Measurements from ENCODE around the gene CRIP3. TPM values are rescaled to one million over a fixed set of nuclear protein-coding genes. Genes with fewer than 3 reads are reported as not detected.

Gene CRIP3
- total and polyA plus RNA-seq, 10 donors, result 6.4 to 36.5 (median 8.6) TPM

DNA sequence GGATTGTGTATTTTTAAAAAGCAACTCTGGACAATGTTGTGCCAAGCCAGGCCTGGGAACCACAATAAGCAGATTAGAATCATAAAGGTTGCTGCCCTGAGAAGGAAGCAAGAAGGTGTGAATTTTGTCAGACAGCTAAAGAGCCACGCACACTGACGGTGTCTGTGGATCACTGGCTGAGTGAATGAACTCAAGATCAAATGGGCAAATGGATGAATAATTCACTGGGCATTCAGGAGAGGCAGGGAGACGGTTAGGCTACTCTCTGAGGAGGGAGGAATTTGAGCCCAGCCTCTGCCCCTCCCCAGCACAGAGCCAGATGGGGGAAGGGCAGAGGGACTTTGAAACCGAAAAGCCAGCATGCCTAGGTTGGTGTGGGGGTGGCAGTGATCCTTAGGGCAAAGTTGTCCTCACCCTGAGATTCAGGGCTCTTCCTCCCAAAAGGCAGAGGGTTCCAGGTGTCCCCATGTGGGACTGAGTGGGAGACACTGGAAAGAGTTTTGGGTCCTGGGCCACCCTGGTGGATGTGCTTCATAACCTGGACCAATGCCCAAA, 30.0 kb downstream of the CRIP3 start:
- H3K27me3 ChIP-seq (replicated peaks in 1 of 7), result peaks cover 0 to 70% (median 26%) of the 10 kb centered on the region in 7 donors

GRCh38 chr6:43277643-43278523, 30.7 kb downstream of the CRIP3 start:
- Histone ChIP-seq H3K9me3 (no peaks in the 10 kb centered on the region), H3K36me3 (no peaks in the 10 kb centered on the region), H3K4me3 (no peak overlapping the region), H3K27ac (no peak overlapping the region), H3K27me3 (replicated peaks in 1 of 7) (peaks cover 0 to 69% (median 21%) of the 10 kb centered on the region in 7 donors), H3K4me1 (peaks cover 4 to 25% (median 22%) of the 10 kb centered on the region in 6 donors)
- WGBS, 5 donors, result 82 to 91% (median 87%) methylated on average over 13 of the region's 13 CpGs
- DNase-seq, result no peak
- no peak for TF ChIP-seq POLR2A (IDR thresholded peaks at IDR 0.05)
- no peak for TF ChIP-seq CTCF (IDR thresholded peaks at IDR 0.05 in 8 of 11, conservative IDR thresholded peaks at IDR 0.05 in 3 of 11)
- no peak for TF ChIP-seq POLR2AphosphoS5 (IDR thresholded peaks at IDR 0.05)
- intact Hi-C loops (cut with DNase I; ENCODE audit: low total_unique reads), result no loop called here

More for the DNA sequence above, 30.0 kb downstream of the CRIP3 start:
- Histone ChIP-seq H3K27ac (no peak overlapping the region), H3K4me1 (peaks cover 4 to 25% (median 22%) of the 10 kb centered on the region in 6 donors), H3K9me3 (no peaks in the 10 kb centered on the region), H3K4me3 (no peak overlapping the region), H3K36me3 (no peaks in the 10 kb centered on the region)
- TF ChIP-seq POLR2AphosphoS5 (IDR thresholded peaks at IDR 0.05) (no peak), POLR2A (IDR thresholded peaks at IDR 0.05) (no peak), CTCF (IDR thresholded peaks at IDR 0.05 in 8 of 11, conservative IDR thresholded peaks at IDR 0.05 in 3 of 11) (no peak)
- intact Hi-C loops (cut with DNase I; ENCODE audit: low total_unique reads), result no loop called here
- DNase-seq, result no peak
- WGBS, 5 donors, result 65 to 86% (median 70%) methylated on average over 4 of the region's 4 CpGs

GRCh38 chr6:43277306-43277642, 31.4 kb downstream of the CRIP3 start:
- H3K27ac ChIP-seq, result no peak overlapping the region
- no peak for TF ChIP-seq POLR2A (IDR thresholded peaks at IDR 0.05)
- no peak for TF ChIP-seq CTCF (IDR thresholded peaks at IDR 0.05 in 8 of 11, conservative IDR thresholded peaks at IDR 0.05 in 3 of 11)
- no peak for TF ChIP-seq POLR2AphosphoS5 (IDR thresholded peaks at IDR 0.05)
- H3K9me3 ChIP-seq, result no peaks in the 10 kb centered on the region
- peaks cover 4 to 25% (median 22%) of the 10 kb centered on the region in 6 donors for H3K4me1 ChIP-seq
- intact Hi-C loops (cut with DNase I; ENCODE audit: low total_unique reads), result no loop called here
- DNase-seq, result no peak
- 83 to 95% (median 84%) methylated on average over 4 to 6 of the region's 6 CpGs for WGBS, 5 donors
- H3K36me3 ChIP-seq, result no peaks in the 10 kb centered on the region
- no peak overlapping the region for H3K4me3 ChIP-seq
- H3K27me3 ChIP-seq (replicated peaks in 1 of 7), result peaks cover 0 to 73% (median 21%) of the 10 kb centered on the region in 7 donors
